ENCODE results near the gene SLC25A12.

Gene SLC25A12

DNA sequence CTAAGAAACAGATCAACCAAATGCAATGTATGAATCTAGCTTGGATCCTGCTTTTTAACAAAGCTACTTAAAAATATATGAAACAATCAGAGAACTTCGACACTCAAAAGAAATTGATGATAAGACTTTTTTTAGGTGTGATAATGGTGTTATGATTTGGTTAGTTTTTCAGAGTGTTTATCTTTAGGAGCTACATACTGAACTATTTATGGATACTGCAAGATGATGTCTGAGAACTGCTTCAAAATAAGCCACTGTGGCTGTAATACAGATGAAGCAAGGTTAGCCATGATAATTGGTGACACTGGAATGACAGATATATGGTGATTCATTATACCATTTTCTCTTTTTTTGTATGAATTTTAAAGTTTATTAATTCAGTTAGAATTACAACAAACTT lies 14.2 kb downstream of the SLC25A12 start:
- TF ChIP-seq, protein P1, sequence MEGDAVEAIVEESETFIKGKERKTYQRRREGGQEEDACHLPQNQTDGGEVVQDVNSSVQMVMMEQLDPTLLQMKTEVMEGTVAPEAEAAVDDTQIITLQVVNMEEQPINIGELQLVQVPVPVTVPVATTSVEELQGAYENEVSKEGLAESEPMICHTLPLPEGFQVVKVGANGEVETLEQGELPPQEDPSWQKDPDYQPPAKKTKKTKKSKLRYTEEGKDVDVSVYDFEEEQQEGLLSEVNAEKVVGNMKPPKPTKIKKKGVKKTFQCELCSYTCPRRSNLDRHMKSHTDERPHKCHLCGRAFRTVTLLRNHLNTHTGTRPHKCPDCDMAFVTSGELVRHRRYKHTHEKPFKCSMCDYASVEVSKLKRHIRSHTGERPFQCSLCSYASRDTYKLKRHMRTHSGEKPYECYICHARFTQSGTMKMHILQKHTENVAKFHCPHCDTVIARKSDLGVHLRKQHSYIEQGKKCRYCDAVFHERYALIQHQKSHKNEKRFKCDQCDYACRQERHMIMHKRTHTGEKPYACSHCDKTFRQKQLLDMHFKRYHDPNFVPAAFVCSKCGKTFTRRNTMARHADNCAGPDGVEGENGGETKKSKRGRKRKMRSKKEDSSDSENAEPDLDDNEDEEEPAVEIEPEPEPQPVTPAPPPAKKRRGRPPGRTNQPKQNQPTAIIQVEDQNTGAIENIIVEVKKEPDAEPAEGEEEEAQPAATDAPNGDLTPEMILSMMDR (IDR thresholded peaks at IDR 0.05; ENCODE audit: low read depth, low read length, missing control alignments): no peak
- in situ Hi-C loops (cut with HindIII; ENCODE audit: low sequenced_read_pairs): no loop called here
- H3K4me3 ChIP-seq (ENCODE audit: low read depth, low read length): no peak overlapping the region
- DNase-seq (ENCODE audit: low read depth): no peak

GRCh38 chr2:171878481-171878993 lies 15.5 kb downstream of the SLC25A12 start:
- DNase-seq (ENCODE audit: low read depth): peak; percentile 75
- no peak overlapping the region for H3K4me3 ChIP-seq (ENCODE audit: low read depth, low read length)

GRCh38 chr2:171874963-171875362 lies 19.1 kb downstream of the SLC25A12 start:
- no peak for DNase-seq (ENCODE audit: low read depth)
- no peak overlapping the region for H3K4me3 ChIP-seq (ENCODE audit: low read depth, low read length)
- TF ChIP-seq, protein P1 (IDR thresholded peaks at IDR 0.05; ENCODE audit: low read depth, low read length, missing control alignments): no peak
- in situ Hi-C loops (cut with HindIII; ENCODE audit: low sequenced_read_pairs): no loop called here

More at GRCh38 chr2:171878481-171878993, 15.5 kb downstream of the SLC25A12 start:
- in situ Hi-C loops (cut with HindIII; ENCODE audit: low sequenced_read_pairs): no loop called here
- TF ChIP-seq, protein P1 (IDR thresholded peaks at IDR 0.05; ENCODE audit: low read depth, low read length, missing control alignments): no peak

DNA sequence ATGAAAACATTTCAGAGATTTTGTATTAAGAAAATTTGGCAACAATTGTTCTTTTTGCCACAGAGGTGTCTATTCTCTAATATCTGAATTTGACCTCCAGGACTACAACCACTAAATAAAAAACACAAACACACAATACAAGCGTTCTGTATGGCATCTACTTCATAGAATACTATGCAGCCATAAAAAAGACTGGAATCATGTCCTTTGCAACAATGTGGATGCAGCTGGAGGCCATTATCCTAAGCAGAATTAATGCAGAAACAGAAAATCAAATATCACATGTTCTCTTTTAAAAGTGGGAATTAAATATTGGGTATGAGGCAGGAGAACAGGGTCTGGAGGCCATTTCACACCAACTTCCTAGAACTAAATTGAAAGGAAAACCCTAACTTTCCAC lies 19.5 kb downstream of the SLC25A12 start:
- H3K4me3 ChIP-seq (ENCODE audit: low read depth, low read length): no peak overlapping the region
- DNase-seq (ENCODE audit: low read depth): no peak
- in situ Hi-C loops (cut with HindIII; ENCODE audit: low sequenced_read_pairs): no loop called here
- TF ChIP-seq, protein P1 (IDR thresholded peaks at IDR 0.05; ENCODE audit: low read depth, low read length, missing control alignments): no peak

DNA sequence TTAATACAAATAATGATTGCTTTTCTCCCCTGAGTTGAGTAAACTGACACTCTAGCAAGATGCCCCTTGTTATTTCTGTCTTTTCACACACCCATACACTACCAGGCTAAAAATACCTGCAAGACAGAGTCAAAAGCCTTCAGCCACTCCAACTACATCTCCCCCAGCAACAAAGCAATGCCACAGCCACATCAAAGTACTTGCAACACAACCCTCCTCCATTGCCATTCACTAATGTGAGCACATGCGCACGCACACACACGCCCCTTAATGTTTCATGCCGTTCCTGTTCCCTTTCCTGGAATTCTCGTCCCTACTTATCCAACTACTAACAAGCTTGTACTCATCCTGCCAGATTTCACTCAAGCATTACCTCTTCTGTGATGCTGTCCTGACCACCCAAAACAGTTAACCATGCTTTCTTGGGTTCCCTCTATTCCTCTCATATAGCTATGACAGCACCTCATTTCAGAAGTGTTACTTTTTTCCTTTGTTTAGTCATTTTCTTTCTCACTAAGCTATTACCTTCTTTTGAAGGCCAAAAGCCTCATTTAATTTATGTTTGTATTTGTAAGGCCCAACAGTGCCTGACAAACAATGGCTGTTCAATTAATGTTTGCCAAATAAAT lies 29.6 kb downstream of the SLC25A12 start:
- DNase-seq (ENCODE audit: low read depth): no peak
- in situ Hi-C loops (cut with HindIII; ENCODE audit: low sequenced_read_pairs): no loop called here
- no peak overlapping the region for H3K4me3 ChIP-seq (ENCODE audit: low read depth, low read length)
- TF ChIP-seq, protein P1 (IDR thresholded peaks at IDR 0.05; ENCODE audit: low read depth, low read length, missing control alignments): no peak

DNA sequence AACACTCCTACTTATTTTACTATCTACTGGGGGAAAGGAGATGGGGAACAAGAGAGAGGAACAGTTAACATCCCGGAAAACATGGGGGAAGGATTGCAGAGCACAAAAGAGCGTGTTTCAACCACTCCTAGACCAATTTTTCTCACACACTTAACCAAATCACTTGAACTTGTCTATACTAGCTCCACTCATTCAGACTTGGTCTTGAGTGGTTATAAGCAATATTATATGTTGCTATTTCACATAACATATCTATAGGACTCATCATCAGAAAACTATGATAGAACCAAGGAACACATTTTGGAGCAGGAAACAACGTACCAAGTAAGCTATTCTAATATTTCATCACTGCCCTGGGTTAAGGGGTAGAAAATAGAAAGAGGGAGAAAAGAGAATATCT lies 31.5 kb downstream of the SLC25A12 start:
- in situ Hi-C loops (cut with HindIII; ENCODE audit: low sequenced_read_pairs): no loop called here
- H3K4me3 ChIP-seq (ENCODE audit: low read depth, low read length): no peak overlapping the region
- TF ChIP-seq, protein P1 (IDR thresholded peaks at IDR 0.05; ENCODE audit: low read depth, low read length, missing control alignments): no peak
- DNase-seq (ENCODE audit: low read depth): no peak
